K562 (cell line): ENCODE results near the gene WNT7B.

ENCODE experiments used
- BMI1 ChIP-seq: fragments of 150-350 bp; IDR thresholded peaks from 2 replicates; pipeline ENCODE4 v1.6.1; 2014; ENCODE audit warnings: low read length
- CBFB ChIP-seq: sonication (generic); formaldehyde crosslinking; IDR thresholded peaks from 2 replicates; pipeline ENCODE4 v1.4.0; 2020; ENCODE audit warnings: mild to moderate bottlenecking, missing genetic modification reagents
- CBX5 ChIP-seq: IDR thresholded peaks from 2 replicates; pipeline ENCODE4 v1.6.1; 2014; ENCODE audit warnings: low read depth, borderline replicate concordance
- CEBPB ChIP-seq: fragments of 450-650 bp; IDR thresholded peaks from 2 replicates; pipeline ENCODE4 v1.6.1; 2016; ENCODE audit warnings: missing genetic modification characterization, missing compliant biosample characterization
- FOXM1 ChIP-seq, 2 experiments: fragments of 450-650 bp in 1 of 2; sonication (generic) in 1 of 2; formaldehyde crosslinking in 1 of 2; IDR thresholded peaks; 2 replicates each; pipeline versions ENCODE4 v1.6.1 to v1.9.0; 2017 to 2022; ENCODE audit warnings: low read depth in 2 of 2, mild to moderate bottlenecking in 2 of 2, missing genetic modification reagents in 1 of 2, moderate library complexity in 1 of 2
- MAFF ChIP-seq: IDR thresholded peaks from 2 replicates; pipeline ENCODE4 v1.6.1; 2012; ENCODE audit warnings: low read length, improper control_type of control experiment
- MCM3 ChIP-seq: fragments of 450-650 bp; IDR thresholded peaks from 2 replicates; pipeline ENCODE4 v1.6.1; 2016
- NFATC3 ChIP-seq: fragments of 450-650 bp; IDR thresholded peaks from 2 replicates; pipeline ENCODE4 v1.6.1; 2017; ENCODE audit warnings: mild to moderate bottlenecking
- POLR2A ChIP-seq: fragments of 450-650 bp; conservative IDR thresholded peaks from 2 replicates; pipeline ENCODE4 v1.6.1; 2016
- SMARCA4 ChIP-seq: fragments of 450-650 bp; IDR thresholded peaks from 2 replicates; pipeline ENCODE4 v1.6.1; 2016
- ZNF239 ChIP-seq: fragments of 250-450 bp; sonication (Bioruptor Pico); IDR thresholded peaks from 2 replicates; pipeline ENCODE4 v1.4.0; 2020; ENCODE audit warnings: mild to moderate bottlenecking
- TF ChIP-seq, protein P1 (sequence below): fragments of 200-800 bp; sonication (Bioruptor generic); IDR thresholded peaks from 2 replicates; pipeline ENCODE4 v1.6.1; 2016; ENCODE audit warnings: missing genetic modification characterization, missing compliant biosample characterization
- TF ChIP-seq, protein P2 (sequence below), 3 experiments: IDR thresholded peaks in 2 of 3; conservative IDR thresholded peaks in 1 of 3; 2 replicates each; pipeline ENCODE4 v1.5.1; 2011 to 2012; ENCODE audit warnings: low read length in 3 of 3, mild to moderate bottlenecking in 3 of 3, control low read depth in 2 of 3, improper control_type of control experiment in 1 of 3, inconsistent platforms in 1 of 3, low read depth in 1 of 3, mixed read lengths in 1 of 3, moderate library complexity in 1 of 3; ENCODE audit not compliant: insufficient read depth in 2 of 3
- TF ChIP-seq, protein P3 (sequence below): fragments of 250-450 bp; sonication (Bioruptor Pico); IDR thresholded peaks from 2 replicates; pipeline ENCODE4 v1.4.0; 2020

DNA sequence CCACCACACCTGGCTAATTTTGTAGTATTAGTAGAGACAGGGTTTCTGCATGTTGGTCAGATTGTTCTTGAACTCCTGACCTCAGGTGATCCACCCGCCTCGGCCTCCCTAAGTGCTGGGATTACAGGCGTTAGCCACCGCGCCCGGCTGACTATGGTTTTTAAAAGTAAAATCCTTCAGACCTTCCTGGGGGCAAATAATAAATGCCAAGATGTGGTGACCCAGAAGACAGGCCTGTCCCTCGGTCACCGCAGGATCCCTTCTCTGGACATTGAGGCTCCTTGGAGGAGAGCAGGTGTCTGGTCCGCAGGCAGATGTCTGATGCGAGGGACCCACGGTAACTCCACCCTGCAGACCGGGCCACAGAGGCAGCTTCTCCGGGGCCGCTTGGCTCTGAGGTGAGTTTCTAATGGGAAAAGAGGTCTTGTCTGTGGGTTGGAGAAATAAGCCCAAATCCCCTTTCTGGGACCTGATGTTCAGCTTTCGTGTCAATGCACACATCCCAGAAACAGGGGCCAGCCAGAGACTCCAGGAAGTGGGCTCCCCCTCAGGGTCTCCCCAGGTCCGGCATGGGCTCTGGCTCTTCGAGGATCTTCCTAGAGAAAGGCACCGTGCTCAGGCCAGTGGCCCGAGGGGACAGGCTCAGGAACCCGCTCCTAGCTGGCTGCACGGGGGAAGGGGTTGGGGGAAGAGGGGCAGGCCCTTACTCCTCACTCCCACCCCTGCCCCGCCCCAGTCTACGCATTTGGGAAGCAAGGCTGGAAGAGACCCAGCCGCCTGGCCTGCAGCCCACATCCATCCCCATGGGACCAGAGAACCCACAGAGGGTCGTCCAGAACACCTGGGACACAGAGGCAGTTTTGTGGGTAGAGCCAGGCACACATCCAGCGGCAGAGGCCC, 100.6 kb downstream of the WNT7B start:
- TF ChIP-seq, protein P1, sequence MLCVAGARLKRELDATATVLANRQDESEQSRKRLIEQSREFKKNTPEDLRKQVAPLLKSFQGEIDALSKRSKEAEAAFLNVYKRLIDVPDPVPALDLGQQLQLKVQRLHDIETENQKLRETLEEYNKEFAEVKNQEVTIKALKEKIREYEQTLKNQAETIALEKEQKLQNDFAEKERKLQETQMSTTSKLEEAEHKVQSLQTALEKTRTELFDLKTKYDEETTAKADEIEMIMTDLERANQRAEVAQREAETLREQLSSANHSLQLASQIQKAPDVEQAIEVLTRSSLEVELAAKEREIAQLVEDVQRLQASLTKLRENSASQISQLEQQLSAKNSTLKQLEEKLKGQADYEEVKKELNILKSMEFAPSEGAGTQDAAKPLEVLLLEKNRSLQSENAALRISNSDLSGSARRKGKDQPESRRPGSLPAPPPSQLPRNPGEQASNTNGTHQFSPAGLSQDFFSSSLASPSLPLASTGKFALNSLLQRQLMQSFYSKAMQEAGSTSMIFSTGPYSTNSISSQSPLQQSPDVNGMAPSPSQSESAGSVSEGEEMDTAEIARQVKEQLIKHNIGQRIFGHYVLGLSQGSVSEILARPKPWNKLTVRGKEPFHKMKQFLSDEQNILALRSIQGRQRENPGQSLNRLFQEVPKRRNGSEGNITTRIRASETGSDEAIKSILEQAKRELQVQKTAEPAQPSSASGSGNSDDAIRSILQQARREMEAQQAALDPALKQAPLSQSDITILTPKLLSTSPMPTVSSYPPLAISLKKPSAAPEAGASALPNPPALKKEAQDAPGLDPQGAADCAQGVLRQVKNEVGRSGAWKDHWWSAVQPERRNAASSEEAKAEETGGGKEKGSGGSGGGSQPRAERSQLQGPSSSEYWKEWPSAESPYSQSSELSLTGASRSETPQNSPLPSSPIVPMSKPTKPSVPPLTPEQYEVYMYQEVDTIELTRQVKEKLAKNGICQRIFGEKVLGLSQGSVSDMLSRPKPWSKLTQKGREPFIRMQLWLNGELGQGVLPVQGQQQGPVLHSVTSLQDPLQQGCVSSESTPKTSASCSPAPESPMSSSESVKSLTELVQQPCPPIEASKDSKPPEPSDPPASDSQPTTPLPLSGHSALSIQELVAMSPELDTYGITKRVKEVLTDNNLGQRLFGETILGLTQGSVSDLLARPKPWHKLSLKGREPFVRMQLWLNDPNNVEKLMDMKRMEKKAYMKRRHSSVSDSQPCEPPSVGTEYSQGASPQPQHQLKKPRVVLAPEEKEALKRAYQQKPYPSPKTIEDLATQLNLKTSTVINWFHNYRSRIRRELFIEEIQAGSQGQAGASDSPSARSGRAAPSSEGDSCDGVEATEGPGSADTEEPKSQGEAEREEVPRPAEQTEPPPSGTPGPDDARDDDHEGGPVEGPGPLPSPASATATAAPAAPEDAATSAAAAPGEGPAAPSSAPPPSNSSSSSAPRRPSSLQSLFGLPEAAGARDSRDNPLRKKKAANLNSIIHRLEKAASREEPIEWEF (CRISPR knock-in tag) = no peak
- TF ChIP-seq ZNF239 = no peak
- no peak for TF ChIP-seq CEBPB (tag)
- TF ChIP-seq CBFB (CRISPR knock-in tag) = no peak
- TF ChIP-seq, protein P2, sequence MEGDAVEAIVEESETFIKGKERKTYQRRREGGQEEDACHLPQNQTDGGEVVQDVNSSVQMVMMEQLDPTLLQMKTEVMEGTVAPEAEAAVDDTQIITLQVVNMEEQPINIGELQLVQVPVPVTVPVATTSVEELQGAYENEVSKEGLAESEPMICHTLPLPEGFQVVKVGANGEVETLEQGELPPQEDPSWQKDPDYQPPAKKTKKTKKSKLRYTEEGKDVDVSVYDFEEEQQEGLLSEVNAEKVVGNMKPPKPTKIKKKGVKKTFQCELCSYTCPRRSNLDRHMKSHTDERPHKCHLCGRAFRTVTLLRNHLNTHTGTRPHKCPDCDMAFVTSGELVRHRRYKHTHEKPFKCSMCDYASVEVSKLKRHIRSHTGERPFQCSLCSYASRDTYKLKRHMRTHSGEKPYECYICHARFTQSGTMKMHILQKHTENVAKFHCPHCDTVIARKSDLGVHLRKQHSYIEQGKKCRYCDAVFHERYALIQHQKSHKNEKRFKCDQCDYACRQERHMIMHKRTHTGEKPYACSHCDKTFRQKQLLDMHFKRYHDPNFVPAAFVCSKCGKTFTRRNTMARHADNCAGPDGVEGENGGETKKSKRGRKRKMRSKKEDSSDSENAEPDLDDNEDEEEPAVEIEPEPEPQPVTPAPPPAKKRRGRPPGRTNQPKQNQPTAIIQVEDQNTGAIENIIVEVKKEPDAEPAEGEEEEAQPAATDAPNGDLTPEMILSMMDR (IDR thresholded peaks at IDR 0.05 in 2 of 3, conservative IDR thresholded peaks at IDR 0.05 in 1 of 3; ENCODE audit: insufficient read depth in 2 of 3, low read depth in 1 of 3, low read length in 3 of 3) = no peak
- TF ChIP-seq CBX5 = no peak
- TF ChIP-seq, protein P3, sequence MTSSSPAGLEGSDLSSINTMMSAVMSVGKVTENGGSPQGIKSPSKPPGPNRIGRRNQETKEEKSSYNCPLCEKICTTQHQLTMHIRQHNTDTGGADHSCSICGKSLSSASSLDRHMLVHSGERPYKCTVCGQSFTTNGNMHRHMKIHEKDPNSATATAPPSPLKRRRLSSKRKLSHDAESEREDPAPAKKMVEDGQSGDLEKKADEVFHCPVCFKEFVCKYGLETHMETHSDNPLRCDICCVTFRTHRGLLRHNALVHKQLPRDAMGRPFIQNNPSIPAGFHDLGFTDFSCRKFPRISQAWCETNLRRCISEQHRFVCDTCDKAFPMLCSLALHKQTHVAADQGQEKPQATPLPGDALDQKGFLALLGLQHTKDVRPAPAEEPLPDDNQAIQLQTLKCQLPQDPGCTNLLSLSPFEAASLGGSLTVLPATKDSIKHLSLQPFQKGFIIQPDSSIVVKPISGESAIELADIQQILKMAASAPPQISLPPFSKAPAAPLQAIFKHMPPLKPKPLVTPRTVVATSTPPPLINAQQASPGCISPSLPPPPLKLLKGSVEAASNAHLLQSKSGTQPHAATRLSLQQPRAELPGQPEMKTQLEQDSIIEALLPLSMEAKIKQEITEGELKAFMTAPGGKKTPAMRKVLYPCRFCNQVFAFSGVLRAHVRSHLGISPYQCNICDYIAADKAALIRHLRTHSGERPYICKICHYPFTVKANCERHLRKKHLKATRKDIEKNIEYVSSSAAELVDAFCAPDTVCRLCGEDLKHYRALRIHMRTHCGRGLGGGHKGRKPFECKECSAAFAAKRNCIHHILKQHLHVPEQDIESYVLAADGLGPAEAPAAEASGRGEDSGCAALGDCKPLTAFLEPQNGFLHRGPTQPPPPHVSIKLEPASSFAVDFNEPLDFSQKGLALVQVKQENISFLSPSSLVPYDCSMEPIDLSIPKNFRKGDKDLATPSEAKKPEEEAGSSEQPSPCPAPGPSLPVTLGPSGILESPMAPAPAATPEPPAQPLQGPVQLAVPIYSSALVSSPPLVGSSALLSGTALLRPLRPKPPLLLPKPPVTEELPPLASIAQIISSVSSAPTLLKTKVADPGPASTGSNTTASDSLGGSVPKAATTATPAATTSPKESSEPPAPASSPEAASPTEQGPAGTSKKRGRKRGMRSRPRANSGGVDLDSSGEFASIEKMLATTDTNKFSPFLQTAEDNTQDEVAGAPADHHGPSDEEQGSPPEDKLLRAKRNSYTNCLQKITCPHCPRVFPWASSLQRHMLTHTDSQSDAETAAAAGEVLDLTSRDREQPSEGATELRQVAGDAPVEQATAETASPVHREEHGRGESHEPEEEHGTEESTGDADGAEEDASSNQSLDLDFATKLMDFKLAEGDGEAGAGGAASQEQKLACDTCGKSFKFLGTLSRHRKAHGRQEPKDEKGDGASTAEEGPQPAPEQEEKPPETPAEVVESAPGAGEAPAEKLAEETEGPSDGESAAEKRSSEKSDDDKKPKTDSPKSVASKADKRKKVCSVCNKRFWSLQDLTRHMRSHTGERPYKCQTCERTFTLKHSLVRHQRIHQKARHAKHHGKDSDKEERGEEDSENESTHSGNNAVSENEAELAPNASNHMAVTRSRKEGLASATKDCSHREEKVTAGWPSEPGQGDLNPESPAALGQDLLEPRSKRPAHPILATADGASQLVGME = no peak
- no peak for TF ChIP-seq NFATC3
- no peak for TF ChIP-seq MAFF
- TF ChIP-seq SMARCA4 = no peak
- TF ChIP-seq FOXM1 (IDR thresholded peaks at IDR 0.05; ENCODE audit: low read depth) = no peak
- no peak for TF ChIP-seq FOXM1 (CRISPR knock-in tag; IDR thresholded peaks at IDR 0.05; ENCODE audit: low read depth)
- no peak for TF ChIP-seq BMI1
- no peak for TF ChIP-seq MCM3
- no peak for TF ChIP-seq POLR2A
